Nephron (organoid): ENCODE measurements around the gene PPARD.

ENCODE experiments used
- H3K27ac Mint-ChIP-seq, 3 experiments: 2 replicates each; pipeline ENCODE4 v1.8.0; 2020; ENCODE audit warnings: mixed read lengths in 3 of 3, mild to moderate bottlenecking in 2 of 3, moderate library complexity in 1 of 3
- H3K27me3 Mint-ChIP-seq: 2 replicates; pipeline ENCODE4 v1.8.0; 2021; ENCODE audit warnings: low read depth, mild to moderate bottlenecking, moderate library complexity, mixed read lengths
- H3K36me3 Mint-ChIP-seq: 2 replicates; pipeline ENCODE4 v1.8.0; 2020; ENCODE audit warnings: low read depth, mixed read lengths
- H3K4me1 Mint-ChIP-seq: 2 replicates; pipeline ENCODE4 v1.8.0; 2020; ENCODE audit warnings: mixed read lengths
- H3K4me3 Mint-ChIP-seq, 3 experiments: 2 replicates each; pipeline ENCODE4 v1.8.0; 2020; ENCODE audit warnings: mild to moderate bottlenecking in 3 of 3, mixed read lengths in 3 of 3, moderate library complexity in 2 of 3
- H3K9me3 Mint-ChIP-seq: 2 replicates; pipeline ENCODE4 v1.8.0; 2020; ENCODE audit warnings: mixed read lengths
- TF ChIP-seq, protein P1 (sequence below), 3 experiments: fragments of 200-600 bp; sonication (generic); IDR thresholded peaks; one replicate each; pipeline ENCODE4 v1.5.0; 2021; ENCODE audit warnings: antibody characterized with exemption in 3 of 3; ENCODE audit not compliant: unreplicated experiment in 3 of 3

Gene PPARD

DNA sequence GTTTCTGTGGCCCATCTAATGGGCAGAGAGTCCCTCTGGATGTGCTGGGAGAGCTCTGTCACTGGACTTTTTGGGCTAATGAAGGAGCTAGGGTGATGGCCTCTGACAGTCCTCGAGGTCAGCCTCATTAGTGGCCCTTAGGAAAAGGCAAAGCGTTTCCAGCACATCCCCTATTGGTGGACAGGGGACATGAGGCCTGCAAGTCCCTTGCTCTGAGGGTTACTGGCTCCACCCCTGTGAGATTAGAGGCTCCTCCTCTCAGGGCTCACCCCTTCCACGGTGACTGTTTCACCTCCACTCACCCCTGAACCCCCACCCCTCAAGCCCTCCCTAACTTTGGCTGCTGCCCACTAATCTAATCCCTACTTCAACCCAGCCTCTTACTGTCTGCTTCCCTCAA is 97.0 kb downstream of the PPARD start:
- TF ChIP-seq, protein P1, sequence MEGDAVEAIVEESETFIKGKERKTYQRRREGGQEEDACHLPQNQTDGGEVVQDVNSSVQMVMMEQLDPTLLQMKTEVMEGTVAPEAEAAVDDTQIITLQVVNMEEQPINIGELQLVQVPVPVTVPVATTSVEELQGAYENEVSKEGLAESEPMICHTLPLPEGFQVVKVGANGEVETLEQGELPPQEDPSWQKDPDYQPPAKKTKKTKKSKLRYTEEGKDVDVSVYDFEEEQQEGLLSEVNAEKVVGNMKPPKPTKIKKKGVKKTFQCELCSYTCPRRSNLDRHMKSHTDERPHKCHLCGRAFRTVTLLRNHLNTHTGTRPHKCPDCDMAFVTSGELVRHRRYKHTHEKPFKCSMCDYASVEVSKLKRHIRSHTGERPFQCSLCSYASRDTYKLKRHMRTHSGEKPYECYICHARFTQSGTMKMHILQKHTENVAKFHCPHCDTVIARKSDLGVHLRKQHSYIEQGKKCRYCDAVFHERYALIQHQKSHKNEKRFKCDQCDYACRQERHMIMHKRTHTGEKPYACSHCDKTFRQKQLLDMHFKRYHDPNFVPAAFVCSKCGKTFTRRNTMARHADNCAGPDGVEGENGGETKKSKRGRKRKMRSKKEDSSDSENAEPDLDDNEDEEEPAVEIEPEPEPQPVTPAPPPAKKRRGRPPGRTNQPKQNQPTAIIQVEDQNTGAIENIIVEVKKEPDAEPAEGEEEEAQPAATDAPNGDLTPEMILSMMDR (IDR thresholded peaks at IDR 0.05; ENCODE audit: unreplicated experiment in 3 of 3): no peak
- Mint-ChIP-seq H3K36me3 (no peaks in the 10 kb centered on the region), H3K27ac (no peak overlapping the region), H3K4me3 (no peak overlapping the region), H3K9me3 (no peaks in the 10 kb centered on the region), H3K4me1 (no peaks in the 10 kb centered on the region), H3K27me3 (peaks cover 7% of the 10 kb centered on the region)

DNA sequence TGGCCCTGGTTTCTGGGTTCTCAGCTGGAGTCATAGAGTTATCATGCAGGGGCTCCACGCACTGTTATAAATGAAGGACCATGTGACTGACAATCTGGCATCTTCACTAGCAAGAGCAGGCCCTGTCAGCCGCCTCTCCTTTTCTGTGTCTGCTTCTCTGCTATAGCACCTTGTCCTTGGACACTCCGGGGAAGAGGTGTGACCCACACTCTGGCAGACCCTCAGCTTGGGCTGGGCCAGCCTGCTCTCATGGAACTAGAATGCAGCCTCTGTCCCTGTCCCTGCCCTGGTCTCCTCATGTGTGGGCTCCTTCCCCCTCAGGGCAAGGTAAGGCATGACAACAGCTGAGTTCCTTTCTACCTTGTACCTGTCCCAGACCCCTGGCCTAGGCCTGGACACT is 98.8 kb downstream of the PPARD start:
- H3K4me1 Mint-ChIP-seq: no peaks in the 10 kb centered on the region
- no peak overlapping the region for H3K27ac Mint-ChIP-seq
- no peaks in the 10 kb centered on the region for H3K36me3 Mint-ChIP-seq
- peaks cover 7% of the 10 kb centered on the region for H3K27me3 Mint-ChIP-seq
- H3K4me3 Mint-ChIP-seq: no peak overlapping the region
- TF ChIP-seq, protein P1 (IDR thresholded peaks at IDR 0.05; ENCODE audit: unreplicated experiment in 3 of 3): no peak
- H3K9me3 Mint-ChIP-seq: no peaks in the 10 kb centered on the region

DNA sequence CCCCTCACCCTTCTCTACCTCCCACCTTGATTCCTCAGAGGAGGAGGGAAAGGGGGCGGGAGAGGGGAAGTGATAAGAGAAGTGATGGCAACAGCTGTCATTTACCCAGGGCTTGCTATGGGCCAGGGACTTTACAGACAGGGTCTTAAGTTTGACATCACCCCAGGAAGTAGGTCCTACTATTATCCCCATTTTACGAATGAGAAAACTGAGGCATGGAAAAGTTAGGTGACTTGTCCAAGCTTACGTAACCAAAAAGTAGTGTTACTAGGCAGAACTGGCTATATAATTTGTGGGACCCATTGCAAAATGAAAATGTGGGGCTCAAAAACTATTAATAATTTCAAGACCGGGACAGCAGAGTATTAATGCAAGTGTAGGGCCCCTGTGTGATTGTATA is 99.3 kb downstream of the PPARD start:
- TF ChIP-seq, protein P1 (IDR thresholded peaks at IDR 0.05; ENCODE audit: unreplicated experiment in 3 of 3): no peak
- Mint-ChIP-seq H3K27ac (no peak overlapping the region), H3K27me3 (peaks cover 7% of the 10 kb centered on the region), H3K36me3 (no peaks in the 10 kb centered on the region), H3K9me3 (no peaks in the 10 kb centered on the region), H3K4me1 (no peaks in the 10 kb centered on the region), H3K4me3 (no peak overlapping the region)

DNA sequence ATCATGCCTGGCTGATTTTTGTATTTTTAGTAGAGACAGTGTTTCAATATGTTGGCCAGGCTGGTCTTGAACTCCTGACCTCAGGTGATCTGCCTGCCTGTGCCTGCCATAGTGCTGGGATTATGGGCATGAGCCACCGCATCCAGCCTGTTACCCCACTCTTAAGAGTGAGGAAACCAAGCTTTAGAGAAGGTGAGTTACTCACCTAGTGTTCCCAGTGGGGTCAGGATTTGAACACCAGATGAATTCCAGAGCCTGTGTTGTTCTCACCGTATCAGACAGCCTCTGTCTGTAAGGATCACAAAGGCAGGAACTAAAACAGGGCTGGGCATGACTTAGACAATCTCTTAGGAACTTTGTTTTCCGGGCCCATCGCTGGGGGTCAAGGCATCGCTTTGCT is 100.3 kb downstream of the PPARD start:
- Mint-ChIP-seq H3K27me3 (peaks cover 10% of the 10 kb centered on the region), H3K4me3 (no peak overlapping the region), H3K36me3 (no peaks in the 10 kb centered on the region), H3K27ac (no peak overlapping the region), H3K9me3 (no peaks in the 10 kb centered on the region), H3K4me1 (no peaks in the 10 kb centered on the region)
- TF ChIP-seq, protein P1 (IDR thresholded peaks at IDR 0.05; ENCODE audit: unreplicated experiment in 3 of 3): no peak

DNA sequence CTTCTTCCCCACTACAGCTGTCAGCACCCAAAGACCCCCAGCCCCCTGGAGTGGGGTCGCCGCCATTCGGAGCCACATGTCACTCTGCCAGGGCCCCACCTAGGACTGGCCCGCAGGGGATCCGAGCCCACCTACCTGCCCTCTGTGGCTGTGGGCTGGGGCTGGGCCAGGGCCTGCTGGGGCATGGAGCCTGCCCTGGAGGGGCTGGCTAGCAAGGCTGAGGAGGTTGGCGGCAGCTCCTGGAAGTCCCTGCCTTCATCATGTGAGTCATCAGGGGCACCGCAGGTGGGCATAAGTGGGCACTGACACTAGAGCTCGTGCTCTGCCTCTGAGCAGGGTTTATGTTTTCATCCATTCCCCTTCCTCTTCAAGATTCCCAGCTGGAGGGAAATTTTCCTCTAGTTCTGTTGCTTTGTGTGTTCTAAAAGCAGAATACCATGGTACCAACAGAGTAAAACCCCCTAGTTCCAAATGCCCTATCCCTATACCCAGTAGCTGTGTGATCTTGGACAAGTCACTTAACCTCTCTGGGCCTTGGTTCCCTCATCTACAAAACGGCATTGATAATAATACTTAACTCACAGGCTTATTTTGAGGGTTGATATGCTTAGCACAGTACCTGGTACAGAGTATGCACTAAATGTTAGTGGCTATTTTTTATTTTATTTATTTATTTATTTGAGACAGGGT is 101.1 kb downstream of the PPARD start:
- peaks cover 4% of the 10 kb centered on the region for H3K4me1 Mint-ChIP-seq
- no peak overlapping the region for H3K27ac Mint-ChIP-seq
- H3K27me3 Mint-ChIP-seq: peaks cover 10% of the 10 kb centered on the region
- TF ChIP-seq, protein P1 (IDR thresholded peaks at IDR 0.05; ENCODE audit: unreplicated experiment in 3 of 3): no peak
- H3K36me3 Mint-ChIP-seq: no peaks in the 10 kb centered on the region
- H3K4me3 Mint-ChIP-seq: no peak overlapping the region
- no peaks in the 10 kb centered on the region for H3K9me3 Mint-ChIP-seq

DNA sequence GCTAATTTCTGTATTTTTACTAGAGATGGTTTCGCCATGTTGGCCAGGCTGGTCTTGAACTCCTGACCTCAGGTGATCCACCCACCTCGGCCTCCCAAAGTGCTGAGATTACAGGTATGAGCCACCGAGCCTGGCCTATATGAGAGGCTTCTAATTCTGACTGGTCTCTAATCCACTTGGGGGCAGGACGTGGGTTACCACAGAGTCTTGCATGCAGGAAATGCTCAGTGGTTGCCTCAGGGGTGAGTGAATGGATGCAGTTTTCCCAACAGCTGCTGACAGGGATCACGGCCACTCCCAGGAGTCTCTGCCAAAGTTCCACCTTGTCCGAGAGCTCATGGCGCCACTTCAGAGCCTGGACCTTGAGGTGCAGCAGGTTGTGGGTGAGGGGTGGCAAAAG is 103.3 kb downstream of the PPARD start:
- H3K36me3 Mint-ChIP-seq: no peaks in the 10 kb centered on the region
- peaks cover 4% of the 10 kb centered on the region for H3K4me1 Mint-ChIP-seq
- H3K9me3 Mint-ChIP-seq: no peaks in the 10 kb centered on the region
- peaks cover 10% of the 10 kb centered on the region for H3K27me3 Mint-ChIP-seq
- TF ChIP-seq, protein P1 (IDR thresholded peaks at IDR 0.05; ENCODE audit: unreplicated experiment in 3 of 3): no peak
- H3K4me3 Mint-ChIP-seq: no peak overlapping the region
- H3K27ac Mint-ChIP-seq: no peak overlapping the region
